Limb (tissue), 2 donors: ENCODE measurements around the gene ZBTB42.
A peak's percentile ranks its signal among the peaks of the same experiment; 100 is the strongest.

Source experiments
- DNase-seq, 2 donors: peaks; one replicate each; pipeline ENCODE4 v3.0.0-alpha.2; 2016; ENCODE audit errors: extremely low spot score in 2 of 2

Gene ZBTB42

GRCh38 chr14:104794631-104794992, 6.3 kb upstream of the ZBTB42 start:
- DNase-seq = no peak

GRCh38 chr14:104794993-104795780, 5.7 kb upstream of the ZBTB42 start, which contains the start of gene AKT1:
AKT1 (minus strand) TSS chr14:104795748; CDS start chr14:104792643, 3,105 bp downstream.
- DNase-seq = no peak

GRCh38 chr14:104795781-104796686, 4.9 kb upstream of the ZBTB42 start:
- peak in 1 of 2 donors; percentile 78 for DNase-seq

GRCh38 chr14:104796687-104797081, 4.2 kb upstream of the ZBTB42 start:
- no peak for DNase-seq

- peak in 1 of 2 donors; percentile 18 for DNase-seq
Observed at GRCh38 chr14:104797115-104798044, 3.5 kb upstream of the ZBTB42 start.

GRCh38 chr14:104798300-104799243, 2.3 kb upstream of the ZBTB42 start:
- no peak for DNase-seq

- peak; percentile 52 to 74 for DNase-seq
Observed at GRCh38 chr14:104799244-104800014, 1.5 kb upstream of the ZBTB42 start.

GRCh38 chr14:104800015-104800770, 708 bp upstream of the ZBTB42 start:
- peak; percentile 79 to 89 for DNase-seq

- DNase-seq = no peak
Observed at GRCh38 chr14:104801520-104802393, 856 bp downstream of the ZBTB42 start.

- no peak for DNase-seq
Observed at GRCh38 chr14:104802394-104803184, 1.7 kb downstream of the ZBTB42 start.

- no peak for DNase-seq
Observed at GRCh38 chr14:104803280-104803911, 2.5 kb downstream of the ZBTB42 start.

- peak in 1 of 2 donors; percentile 28 for DNase-seq
Observed at GRCh38 chr14:104803912-104804410, 3.1 kb downstream of the ZBTB42 start.

GRCh38 chr14:104804481-104805325, 3.8 kb downstream of the ZBTB42 start:
- DNase-seq = peak in 1 of 2 donors; percentile 28

GRCh38 chr14:104805326-104805678, 4.4 kb downstream of the ZBTB42 start:
- peak in 1 of 2 donors; percentile 37 for DNase-seq

GRCh38 chr14:104805941-104806624, 5.2 kb downstream of the ZBTB42 start:
- DNase-seq = no peak
